ENCODE data around the gene SAMD10.

SAMD10 gene

GRCh38 chr20:63926298-63926697 lies 53.1 kb downstream of the SAMD10 start:
- no peak overlapping the region for H3K4me3 ChIP-seq (ENCODE audit: low read length)

GRCh38 chr20:63924241-63924640 lies 55.2 kb downstream of the SAMD10 start:
- peaks cover 20% of the 10 kb centered on the region for H3K36me3 ChIP-seq (ENCODE audit: insufficient read depth, low read depth, low read length)
- H3K27ac ChIP-seq (ENCODE audit: low read length), result no peak overlapping the region
- no peaks in the 10 kb centered on the region for H3K4me1 ChIP-seq (ENCODE audit: insufficient read depth, low read length)
- H3K9ac ChIP-seq (ENCODE audit: low read depth, low read length), result no peak overlapping the region
- H3K27me3 ChIP-seq (ENCODE audit: insufficient read depth, low read length), result no peaks in the 10 kb centered on the region
- H3K4me3 ChIP-seq (ENCODE audit: low read length), result no peak overlapping the region
- no peaks in the 10 kb centered on the region for H3K9me3 ChIP-seq (ENCODE audit: insufficient read depth, low read depth, low read length)

More at GRCh38 chr20:63926298-63926697, 53.1 kb downstream of the SAMD10 start:
- H3K4me1 ChIP-seq (ENCODE audit: insufficient read depth, low read length), result no peaks in the 10 kb centered on the region
- no peak overlapping the region for H3K9ac ChIP-seq (ENCODE audit: low read depth, low read length)
- H3K36me3 ChIP-seq (ENCODE audit: insufficient read depth, low read depth, low read length), result peaks cover 31% of the 10 kb centered on the region
- no peaks in the 10 kb centered on the region for H3K9me3 ChIP-seq (ENCODE audit: insufficient read depth, low read depth, low read length)
- no peaks in the 10 kb centered on the region for H3K27me3 ChIP-seq (ENCODE audit: insufficient read depth, low read length)
- no peak overlapping the region for H3K27ac ChIP-seq (ENCODE audit: low read length)

Data from iPS-20b (cell line).